Karpas-422 (cell line): ENCODE data around the gene IL15RA. TPM values are rescaled to one million over a fixed set of nuclear protein-coding genes. Genes with fewer than 3 reads are reported as not detected.

Experiments used
- DNase-seq: peaks from one replicate; pipeline ENCODE4 v3.0.0-alpha.2; 2015
- H2AFZ ChIP-seq: fragments of 200-600 bp; sonication (generic); 2 replicates; pipeline ENCODE4 v1.6.1; 2014; ENCODE audit warnings: antibody characterized with exemption, low read length, mixed read lengths
- H3K27ac ChIP-seq: fragments of 200-600 bp; sonication (generic); 2 replicates; pipeline ENCODE4 v1.5.1; 2014; ENCODE audit warnings: mild to moderate bottlenecking, low read length, moderate library complexity
- H3K27me3 ChIP-seq: fragments of 200-600 bp; sonication (generic); 2 replicates; pipeline ENCODE4 v1.6.1; 2014; ENCODE audit warnings: low read length, mixed read lengths
- H3K36me3 ChIP-seq: fragments of 200-600 bp; sonication (generic); 2 replicates; pipeline ENCODE4 v1.6.1; 2014; ENCODE audit warnings: low read length, mixed read lengths; ENCODE audit not compliant: insufficient read depth
- H3K4me1 ChIP-seq: fragments of 200-600 bp; sonication (generic); 2 replicates; pipeline ENCODE4 v1.6.1; 2014; ENCODE audit warnings: mild to moderate bottlenecking, low read length, mixed read lengths
- H3K4me2 ChIP-seq: fragments of 200-600 bp; sonication (generic); 2 replicates; pipeline ENCODE4 v1.6.1; 2014; ENCODE audit warnings: low read length, low read depth, mild to moderate bottlenecking; ENCODE audit not compliant: poor library complexity, severe bottlenecking
- H3K4me3 ChIP-seq: fragments of 200-600 bp; sonication (generic); 2 replicates; pipeline ENCODE4 v1.5.1; 2014; ENCODE audit warnings: mild to moderate bottlenecking, antibody characterized with exemption, low read length, mixed read lengths
- H3K79me2 ChIP-seq: fragments of 200-600 bp; sonication (generic); 2 replicates; pipeline ENCODE4 v1.6.1; 2014; ENCODE audit warnings: mild to moderate bottlenecking, low read length, mixed read lengths
- H3K9ac ChIP-seq: fragments of 200-600 bp; sonication (generic); 2 replicates; pipeline ENCODE4 v1.6.0; 2014; ENCODE audit warnings: low read length
- H3K9me2 ChIP-seq: fragments of 200-600 bp; sonication (generic), shearing (Covaris generic); replicated peaks from 2 replicates; pipeline ENCODE4 v1.6.0; 2014; ENCODE audit warnings: mild to moderate bottlenecking, low read length, moderate library complexity; ENCODE audit not compliant: insufficient read depth
- H3K9me3 ChIP-seq: fragments of 300-700, 200-600 bp; sonication (generic); 2 replicates; pipeline ENCODE4 v1.6.1; 2014; ENCODE audit warnings: low read length, mixed read lengths
- H4K20me1 ChIP-seq: fragments of 200-600 bp; sonication (generic); 2 replicates; pipeline ENCODE4 v1.6.1; 2014; ENCODE audit warnings: mild to moderate bottlenecking, antibody characterized with exemption, low read length, low read depth; ENCODE audit not compliant: insufficient read depth
- total RNA-seq: library from RNA; depleted of rRNA; stranded (reverse); fragments of >200 nt; shearing (Covaris generic); gene quantifications from 2 replicates; pipeline ENCODE4 v1.2.3, GENCODE V29; 2014; ENCODE audit warnings: low replicate concordance

Gene IL15RA
- total RNA-seq, 1 experiment from 2014 or later = not detected

DNA sequence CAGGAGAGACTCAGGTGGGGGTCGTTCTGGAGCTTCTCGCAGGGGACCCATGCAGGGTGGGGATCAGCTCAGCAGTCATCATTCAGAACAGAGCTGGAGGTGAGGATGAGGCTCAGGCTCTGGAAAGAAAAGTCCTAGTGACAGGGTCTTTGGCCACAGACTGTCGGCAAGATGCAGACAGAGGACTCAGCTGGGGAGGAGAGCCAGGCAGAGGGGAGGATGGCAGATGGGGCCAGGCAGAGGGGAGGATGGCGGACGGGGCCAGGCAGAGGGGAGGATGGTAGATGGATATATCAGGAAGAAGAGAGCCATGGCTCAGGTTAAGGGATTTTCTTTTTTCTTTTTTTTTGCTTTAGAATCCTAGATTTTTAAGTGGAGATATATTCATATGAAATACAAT lies 7.7 kb upstream of the IL15RA start:
- no peaks in the 10 kb centered on the region for H3K79me2 ChIP-seq
- no peak overlapping the region for H3K9ac ChIP-seq
- H3K27ac ChIP-seq = no peak overlapping the region
- DNase-seq = no peak
- H2AFZ ChIP-seq = no peak overlapping the region
- no peaks in the 10 kb centered on the region for H3K36me3 ChIP-seq
- no peaks in the 10 kb centered on the region for H3K27me3 ChIP-seq
- H3K9me3 ChIP-seq = no peaks in the 10 kb centered on the region
- no peaks in the 10 kb centered on the region for H4K20me1 ChIP-seq
- H3K4me1 ChIP-seq = no peaks in the 10 kb centered on the region
- no peak overlapping the region for H3K4me3 ChIP-seq
- H3K9me2 ChIP-seq = no peaks in the 10 kb centered on the region
- H3K4me2 ChIP-seq = no peak overlapping the region

DNA sequence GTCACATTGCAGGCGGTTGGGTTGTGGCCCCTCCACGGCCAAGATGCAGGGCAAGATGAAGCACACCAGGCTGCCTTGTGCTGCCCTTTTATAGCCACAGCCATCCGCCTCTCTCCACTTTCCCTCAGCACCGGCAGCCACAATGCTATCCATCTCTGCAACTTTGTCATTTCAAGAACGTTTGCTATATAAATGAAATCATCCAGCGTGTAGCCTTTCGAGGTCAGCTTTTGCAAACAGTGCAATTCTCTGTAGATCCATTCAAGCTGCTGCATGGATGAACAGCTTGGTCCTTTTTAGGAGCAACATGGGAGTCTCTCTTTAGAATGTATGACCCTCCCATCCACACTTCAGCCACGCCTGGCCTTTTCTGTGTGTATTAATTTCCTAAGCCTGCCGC lies 6.4 kb upstream of the IL15RA start:
- H3K79me2 ChIP-seq = no peaks in the 10 kb centered on the region

DNA sequence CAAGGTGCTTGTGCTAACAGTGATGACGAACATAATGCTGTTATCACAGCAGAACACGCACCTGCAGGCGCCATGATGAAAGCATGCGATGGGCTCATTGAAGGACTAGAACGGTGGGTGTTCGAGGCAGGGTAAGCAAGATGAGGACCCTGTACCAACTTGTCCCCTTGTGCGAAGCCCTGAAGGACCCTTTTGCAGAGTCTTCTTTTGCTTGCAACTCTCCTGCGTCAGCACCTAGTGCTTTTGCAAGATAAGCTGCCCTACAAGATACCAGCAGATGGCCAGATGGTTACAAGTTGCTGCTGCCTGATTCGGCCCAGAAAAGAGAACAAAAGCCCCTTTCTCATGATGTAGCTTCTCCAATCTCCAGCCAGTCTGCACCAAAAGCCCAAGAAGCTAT lies 4.2 kb upstream of the IL15RA start:
- no peaks in the 10 kb centered on the region for H4K20me1 ChIP-seq
- no peak overlapping the region for H2AFZ ChIP-seq
- no peaks in the 10 kb centered on the region for H3K9me3 ChIP-seq
- H3K79me2 ChIP-seq = no peaks in the 10 kb centered on the region
- H3K9ac ChIP-seq = no peak overlapping the region
- H3K27ac ChIP-seq = no peak overlapping the region
- H3K4me2 ChIP-seq = no peak overlapping the region
- no peaks in the 10 kb centered on the region for H3K9me2 ChIP-seq
- H3K4me3 ChIP-seq = no peak overlapping the region
- peaks cover 10% of the 10 kb centered on the region for H3K4me1 ChIP-seq
- no peaks in the 10 kb centered on the region for H3K27me3 ChIP-seq
- no peaks in the 10 kb centered on the region for H3K36me3 ChIP-seq
- DNase-seq = peak; percentile 24

More for the DNA sequence above, 6.4 kb upstream of the IL15RA start:
- Histone ChIP-seq H3K27me3 (no peaks in the 10 kb centered on the region), H3K4me2 (no peak overlapping the region), H4K20me1 (no peaks in the 10 kb centered on the region), H3K9me2 (no peaks in the 10 kb centered on the region), H3K27ac (no peak overlapping the region), H2AFZ (no peak overlapping the region), H3K4me1 (no peaks in the 10 kb centered on the region), H3K9ac (no peak overlapping the region), H3K9me3 (no peaks in the 10 kb centered on the region), H3K36me3 (no peaks in the 10 kb centered on the region), H3K4me3 (no peak overlapping the region)
- DNase-seq = no peak

- Histone ChIP-seq H3K9ac (peak overlapping the region; percentile 60; the same call in 1 of the 2 replicates), H3K9me3 (no peaks in the 10 kb centered on the region), H3K27me3 (no peaks in the 10 kb centered on the region), H3K9me2 (no peaks in the 10 kb centered on the region), H3K79me2 (no peaks in the 10 kb centered on the region), H2AFZ (peak overlapping the region; percentile 87; the same call in 1 of the 2 replicates), H3K36me3 (no peaks in the 10 kb centered on the region), H3K4me2 (peak overlapping the region; percentile 79), H3K27ac (no peak overlapping the region), H3K4me1 (peaks cover 13% of the 10 kb centered on the region), H4K20me1 (no peaks in the 10 kb centered on the region), H3K4me3 (peak overlapping the region; percentile 80)
- no peak for DNase-seq
These were observed 817 bp upstream of the IL15RA start for GRCh38 chr10:5978230-5978489.

DNA sequence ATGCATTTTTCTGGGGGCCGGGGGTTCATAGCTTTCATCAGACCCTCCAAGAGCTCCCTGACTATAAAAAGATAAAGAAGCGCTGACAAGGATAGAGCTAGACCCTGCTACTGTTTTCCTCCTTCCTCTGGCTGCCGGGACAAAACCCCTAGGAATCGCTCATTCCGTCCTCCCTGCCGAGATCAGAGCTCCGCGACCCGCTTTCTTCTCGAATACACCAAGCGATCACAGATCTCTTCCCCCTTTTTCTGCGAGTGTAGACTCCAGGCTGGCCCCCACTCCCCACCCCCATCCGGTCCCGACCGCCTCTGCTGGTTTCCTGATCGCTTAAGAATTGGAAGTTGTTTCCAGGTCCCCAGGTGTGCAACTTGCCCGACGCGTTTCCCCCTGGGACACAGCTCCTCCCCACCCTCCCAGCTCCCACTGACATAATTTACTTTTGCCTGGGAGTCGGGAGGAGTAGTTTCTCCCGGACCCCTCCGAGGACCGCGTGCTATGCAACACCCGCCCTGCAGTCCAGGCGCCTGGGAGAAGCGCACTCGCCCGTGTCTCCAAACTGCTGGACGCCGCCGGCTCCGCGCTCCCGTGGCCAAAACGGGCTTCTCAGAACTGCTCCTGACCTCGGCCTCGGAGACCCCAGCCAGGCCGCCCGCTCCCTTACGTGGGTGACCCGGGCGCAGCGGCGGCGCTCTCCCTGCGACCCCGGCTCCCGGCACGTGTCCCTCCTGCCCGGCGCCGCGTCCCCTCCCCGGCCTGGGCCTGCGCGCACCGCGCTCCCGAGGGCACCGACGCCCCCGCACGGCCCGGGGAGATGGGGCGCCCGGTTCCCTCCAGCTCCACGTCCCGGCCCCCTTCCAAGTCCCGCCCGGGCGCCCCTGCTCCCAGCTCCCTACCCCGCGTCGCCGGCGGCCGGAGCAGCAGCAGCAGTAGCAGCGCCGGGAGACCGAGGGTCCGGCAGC lies 552 bp downstream of the IL15RA start:
- Histone ChIP-seq H3K9ac (peak overlapping the region; percentile 60), H2AFZ (peak overlapping the region; percentile 87; the same call in 1 of the 2 replicates)

DNA sequence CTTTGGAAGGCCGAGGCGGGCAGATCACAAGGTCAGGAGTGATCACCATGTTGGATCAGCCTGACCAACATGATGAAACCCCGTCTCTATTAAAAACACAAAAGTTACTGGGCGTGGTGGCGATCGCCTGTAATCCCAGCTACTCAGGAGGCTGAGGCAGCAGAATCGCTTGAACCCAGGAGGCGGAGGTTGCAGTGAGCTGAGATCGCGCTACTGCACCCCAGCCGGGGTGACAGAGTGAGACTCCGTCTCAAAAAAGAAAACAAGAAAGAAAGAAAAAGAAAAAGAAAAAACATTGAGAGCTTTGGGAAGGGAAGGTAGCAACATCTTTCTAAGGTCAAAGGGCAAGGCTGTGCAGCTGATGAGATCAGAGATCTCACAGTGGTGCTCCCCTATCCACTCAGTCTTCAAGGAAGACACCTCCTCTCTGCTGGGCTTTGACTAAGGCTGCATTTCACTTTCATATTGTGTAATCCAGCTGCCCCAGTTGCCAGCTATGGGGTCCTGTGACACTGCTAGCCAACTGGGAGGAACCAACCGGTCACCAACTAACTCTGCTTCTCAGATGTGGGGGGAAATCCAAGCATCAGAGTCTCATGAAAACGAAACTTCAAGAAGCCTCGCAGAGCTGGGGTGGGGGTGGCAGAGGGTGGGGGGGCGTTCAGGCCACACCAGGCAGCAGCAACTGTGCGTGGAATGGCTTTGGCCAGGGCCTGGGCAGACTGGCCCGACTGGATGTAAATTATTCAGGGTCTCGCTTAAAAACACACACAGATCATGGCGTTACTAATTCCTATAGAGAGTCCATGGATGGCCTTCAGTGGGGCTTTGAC lies 1.5 kb downstream of the IL15RA start:
- no peak for DNase-seq
- no peak overlapping the region for H3K4me3 ChIP-seq
- H3K36me3 ChIP-seq = no peaks in the 10 kb centered on the region
- no peaks in the 10 kb centered on the region for H3K79me2 ChIP-seq
- no peak overlapping the region for H3K27ac ChIP-seq
- no peaks in the 10 kb centered on the region for H3K27me3 ChIP-seq
- no peaks in the 10 kb centered on the region for H4K20me1 ChIP-seq
- H3K4me1 ChIP-seq = peaks cover 13% of the 10 kb centered on the region
- no peak overlapping the region for H2AFZ ChIP-seq
- H3K9me2 ChIP-seq = no peaks in the 10 kb centered on the region
- H3K9me3 ChIP-seq = no peaks in the 10 kb centered on the region
- no peak overlapping the region for H3K9ac ChIP-seq
- peak overlapping the region; percentile 79 for H3K4me2 ChIP-seq

More for the DNA sequence above, 552 bp downstream of the IL15RA start:
- no peak overlapping the region for H3K27ac ChIP-seq
- no peaks in the 10 kb centered on the region for H3K9me2 ChIP-seq
- H3K4me3 ChIP-seq = peak overlapping the region; percentile 80
- H3K36me3 ChIP-seq = no peaks in the 10 kb centered on the region
- no peaks in the 10 kb centered on the region for H3K79me2 ChIP-seq
- H3K9me3 ChIP-seq = no peaks in the 10 kb centered on the region
- no peak for DNase-seq
- H3K4me2 ChIP-seq = peak overlapping the region; percentile 79
- peaks cover 13% of the 10 kb centered on the region for H3K4me1 ChIP-seq
- no peaks in the 10 kb centered on the region for H4K20me1 ChIP-seq
- no peaks in the 10 kb centered on the region for H3K27me3 ChIP-seq

DNA sequence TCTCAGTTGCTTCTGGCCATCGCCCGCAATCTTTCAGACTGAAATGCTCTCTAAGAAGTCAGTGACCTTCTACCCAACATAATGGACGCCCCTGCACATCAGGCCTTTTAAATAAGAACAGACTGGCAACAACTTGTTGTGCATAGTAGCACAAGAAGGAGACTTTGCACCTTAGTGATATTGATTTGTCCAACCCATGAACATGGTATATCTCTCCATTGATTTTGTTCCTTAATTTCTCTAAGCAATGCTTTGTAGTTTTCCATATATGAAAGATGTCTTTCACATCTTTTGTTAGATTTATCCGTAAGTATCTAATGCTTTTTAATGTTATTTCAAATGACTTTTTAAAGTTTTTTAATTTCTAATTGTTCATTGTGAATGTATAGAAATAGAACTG lies 4.3 kb downstream of the IL15RA start:
- H3K9ac ChIP-seq = no peak overlapping the region
- no peaks in the 10 kb centered on the region for H4K20me1 ChIP-seq
- no peaks in the 10 kb centered on the region for H3K9me2 ChIP-seq
- no peak for DNase-seq
- H3K9me3 ChIP-seq = no peaks in the 10 kb centered on the region
- no peak overlapping the region for H3K4me3 ChIP-seq
- H3K4me2 ChIP-seq = no peak overlapping the region
- H2AFZ ChIP-seq = no peak overlapping the region
- H3K27me3 ChIP-seq = no peaks in the 10 kb centered on the region
- no peaks in the 10 kb centered on the region for H3K79me2 ChIP-seq
- H3K36me3 ChIP-seq = no peaks in the 10 kb centered on the region
- peaks cover 11% of the 10 kb centered on the region for H3K4me1 ChIP-seq
- no peak overlapping the region for H3K27ac ChIP-seq

GRCh38 chr10:5971886-5972285 lies 5.5 kb downstream of the IL15RA start:
- H3K9ac ChIP-seq = no peak overlapping the region
- no peak overlapping the region for H2AFZ ChIP-seq
- H3K36me3 ChIP-seq = no peaks in the 10 kb centered on the region
- H3K4me3 ChIP-seq = no peak overlapping the region
- H4K20me1 ChIP-seq = no peaks in the 10 kb centered on the region
- H3K27me3 ChIP-seq = no peaks in the 10 kb centered on the region
- H3K9me2 ChIP-seq = no peaks in the 10 kb centered on the region
- H3K27ac ChIP-seq = no peak overlapping the region
- no peaks in the 10 kb centered on the region for H3K79me2 ChIP-seq
- H3K9me3 ChIP-seq = no peaks in the 10 kb centered on the region
- H3K4me2 ChIP-seq = no peak overlapping the region
- peaks cover 6% of the 10 kb centered on the region for H3K4me1 ChIP-seq
- DNase-seq = no peak
